Left lobe of liver (tissue), 2 donors: Measurements from ENCODE around the gene SMYD3. TPM values are rescaled to one million over a fixed set of nuclear protein-coding genes. Genes with fewer than 3 reads are reported as not detected.

ENCODE experiments used
- ATAC-seq: fragments of 200-7000 bp; cut with Tn5 transposase; one replicate; pipeline ENCODE4 v1.9.1; 2020; ENCODE audit warnings: mild to moderate bottlenecking, moderate library complexity
- DNase-seq: peaks from one replicate; pipeline ENCODE4 v3.0.0-alpha.2; 2020; ENCODE audit warnings: low spot score
- total RNA-seq: library from RNA; stranded (reverse); gene quantifications from one replicate; pipeline ENCODE4 v1.2.1, GENCODE V29; 2021
- donor health status: DM: no; HTN: no; CAD: no; lungs with moderate emphysema.
- donor health status: DM: no; HTN: yes; CAD: no.

The SMYD3 gene
- total RNA-seq, 1 donor from 2014 or later = 6.7 TPM

DNA sequence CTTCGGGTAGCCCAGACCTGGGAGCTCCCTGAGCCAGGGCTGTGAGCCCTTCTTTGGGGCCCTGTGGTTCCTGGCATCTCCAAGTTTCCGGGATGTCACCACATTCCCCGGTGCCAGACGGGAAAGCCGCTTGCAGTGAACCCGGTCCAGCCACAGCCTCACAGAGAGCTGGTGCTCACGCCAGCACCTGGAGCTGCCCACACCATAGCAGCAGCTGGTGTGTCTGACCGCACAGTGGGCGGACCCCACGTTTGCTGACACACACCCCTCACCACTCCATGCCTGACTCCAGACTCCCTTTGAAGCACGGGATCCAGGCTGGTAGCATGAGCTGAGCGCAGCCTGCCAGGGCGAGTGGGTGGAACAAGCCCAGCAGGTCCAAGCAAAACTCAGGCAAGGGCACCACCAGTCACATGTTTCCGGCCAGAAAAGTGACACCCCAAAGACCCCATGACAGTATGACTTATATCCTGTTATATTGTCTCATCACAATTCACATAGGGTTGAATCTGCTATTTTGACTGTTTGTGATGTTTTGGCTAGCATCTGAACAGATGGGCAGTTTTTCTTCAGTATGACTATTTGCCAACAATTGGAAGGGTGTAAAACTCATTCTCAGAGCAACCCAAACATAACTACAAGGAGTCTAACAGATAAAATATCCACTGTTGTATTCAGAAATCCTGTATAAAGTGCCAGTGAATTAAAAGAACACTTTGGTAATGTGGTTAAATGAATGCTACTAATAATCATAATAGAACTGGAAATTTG is 285.4 kb downstream of the SMYD3 start:
- ATAC-seq = no peak
- DNase-seq = no peak

DNA sequence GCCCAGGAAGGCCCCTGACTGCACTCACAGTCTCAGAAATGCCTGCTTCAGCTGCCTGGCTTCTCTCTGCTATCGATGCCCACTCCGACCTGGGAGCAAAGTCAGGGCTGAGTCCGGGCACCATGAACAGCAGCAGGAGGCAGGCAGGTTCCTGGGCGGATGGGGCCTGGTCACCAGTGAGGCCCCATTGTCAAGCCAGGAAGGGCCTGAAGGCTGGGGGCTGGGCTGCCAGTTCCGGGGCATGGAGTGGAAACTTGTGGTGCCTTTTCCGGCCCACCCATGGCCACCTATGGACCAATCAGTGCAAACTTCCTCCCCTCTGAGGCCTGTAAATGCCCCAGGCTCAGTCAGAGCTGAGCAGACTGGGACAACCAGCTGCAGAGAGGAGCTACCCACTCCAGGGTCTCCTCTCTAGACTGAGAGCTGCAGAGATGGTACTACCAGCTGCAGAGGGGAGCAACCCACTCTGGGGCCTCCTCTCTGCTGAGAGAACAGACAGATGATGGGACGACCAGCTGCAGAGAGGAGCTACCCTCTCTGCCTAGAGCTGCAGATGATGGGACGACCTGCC is 286.5 kb downstream of the SMYD3 start:
- DNase-seq (no peak), ATAC-seq (no peak)

DNA sequence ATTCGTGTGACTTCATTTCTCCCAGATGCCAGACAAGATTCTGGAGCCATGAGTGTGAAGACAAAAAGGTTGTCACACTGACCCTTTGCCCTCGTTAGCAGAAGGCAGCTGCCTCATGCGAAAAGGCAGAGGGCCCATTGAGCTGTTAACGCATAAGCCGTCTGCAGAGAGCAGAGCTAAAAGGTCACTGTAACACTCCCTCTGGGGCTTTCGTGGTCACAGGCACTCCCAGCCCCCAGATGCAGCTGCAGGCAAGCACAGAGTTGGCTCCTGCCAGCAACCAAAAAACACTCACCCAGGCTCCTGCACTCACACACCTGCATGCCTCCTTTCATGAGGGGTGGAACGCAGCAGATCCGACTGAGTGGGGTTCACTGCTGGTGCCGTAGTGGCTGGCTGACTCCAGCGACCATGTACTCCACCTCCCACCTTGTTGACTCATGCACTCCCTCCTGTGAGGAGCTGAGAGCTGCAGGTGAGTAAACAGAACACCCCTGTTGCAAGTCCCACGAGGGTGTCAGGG is 287.5 kb downstream of the SMYD3 start:
- ATAC-seq = no peak

DNA sequence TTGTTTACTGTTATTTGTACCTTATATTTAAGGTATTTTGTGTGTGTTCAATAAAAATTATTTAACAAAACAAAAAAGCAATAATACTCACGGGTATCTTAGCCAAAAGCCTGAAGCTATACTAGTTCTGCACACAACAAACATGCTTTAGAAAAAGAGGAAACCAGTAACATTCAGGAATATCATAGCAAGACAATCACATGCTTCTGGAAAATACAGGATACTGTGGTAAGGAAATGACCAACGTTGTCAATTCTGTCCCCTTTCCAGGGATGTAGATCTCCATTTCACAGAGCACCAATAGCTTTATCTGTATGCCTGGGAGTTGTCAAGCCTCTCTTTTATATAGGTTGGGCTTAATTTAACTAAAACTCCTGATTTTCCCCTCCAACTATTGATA is 288.4 kb downstream of the SMYD3 start:
- DNase-seq = no peak
- no peak for ATAC-seq

More for the DNA sequence above, 287.5 kb downstream of the SMYD3 start:
- no peak for DNase-seq

DNA sequence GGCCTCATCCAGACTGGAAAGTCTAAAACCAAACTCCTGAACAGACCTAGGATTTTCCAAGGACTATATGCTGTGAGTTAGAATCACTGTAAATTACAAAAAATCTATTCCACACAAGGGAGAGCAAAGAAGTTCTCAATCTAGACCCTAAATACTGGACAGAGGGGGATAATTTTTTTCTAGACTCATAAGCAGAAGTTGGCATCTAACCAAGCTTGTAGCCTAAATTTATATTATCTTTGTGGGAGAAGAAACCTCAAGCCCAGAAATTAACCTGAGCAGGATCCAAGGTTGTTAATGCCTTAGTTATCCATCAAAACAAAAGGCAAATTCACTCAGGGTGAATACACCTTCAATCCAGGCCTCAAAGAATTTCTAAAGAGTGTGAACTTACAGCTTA is 290.2 kb downstream of the SMYD3 start:
- ATAC-seq (no peak), DNase-seq (no peak)

- DNase-seq = no peak
- ATAC-seq = no peak
Measured at GRCh38 chr1:246215510-246215903, 291.6 kb downstream of the SMYD3 start.

DNA sequence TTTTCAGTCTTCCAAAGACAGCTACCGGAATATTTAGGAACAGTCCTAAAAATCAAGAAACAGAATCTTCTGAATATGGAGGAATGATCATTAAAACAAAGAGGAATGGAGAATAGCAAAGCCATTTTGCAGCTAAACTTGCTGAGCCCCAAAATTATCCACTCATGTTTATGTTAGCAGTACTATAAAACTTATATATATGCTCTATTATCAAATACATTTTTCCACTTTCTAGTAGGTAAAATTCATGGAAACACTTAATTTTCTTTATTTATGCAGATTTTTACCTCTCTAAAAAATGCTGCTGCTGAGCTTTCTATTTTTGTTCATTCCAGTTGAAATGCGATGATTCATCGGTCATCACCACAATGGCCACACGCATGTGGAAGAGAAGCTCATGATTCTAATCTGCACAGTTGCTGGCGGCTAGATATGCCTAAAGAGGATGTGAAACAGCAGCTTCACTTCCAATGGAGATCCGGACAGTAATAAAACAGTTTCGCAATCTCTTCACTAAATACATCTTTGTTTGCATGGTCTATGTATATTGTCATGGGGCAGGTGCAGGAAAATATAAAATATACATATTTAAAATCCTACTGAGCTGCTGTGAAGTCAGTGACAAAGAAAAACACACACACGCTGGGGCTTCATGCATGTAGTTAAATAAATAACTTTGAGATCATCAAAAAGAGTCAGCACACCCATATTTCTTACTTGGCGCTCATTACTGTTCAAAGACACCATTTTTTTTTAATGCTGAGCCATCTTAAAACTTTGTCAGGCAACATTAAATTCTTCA is 292.2 kb downstream of the SMYD3 start:
- DNase-seq (no peak), ATAC-seq (peak; percentile 56)

- ATAC-seq = no peak
- DNase-seq = no peak
Measured at GRCh38 chr1:246213947-246214346, 293.1 kb downstream of the SMYD3 start.

GRCh38 chr1:246213502-246213901 is 293.6 kb downstream of the SMYD3 start:
- no peak for DNase-seq
- no peak for ATAC-seq

DNA sequence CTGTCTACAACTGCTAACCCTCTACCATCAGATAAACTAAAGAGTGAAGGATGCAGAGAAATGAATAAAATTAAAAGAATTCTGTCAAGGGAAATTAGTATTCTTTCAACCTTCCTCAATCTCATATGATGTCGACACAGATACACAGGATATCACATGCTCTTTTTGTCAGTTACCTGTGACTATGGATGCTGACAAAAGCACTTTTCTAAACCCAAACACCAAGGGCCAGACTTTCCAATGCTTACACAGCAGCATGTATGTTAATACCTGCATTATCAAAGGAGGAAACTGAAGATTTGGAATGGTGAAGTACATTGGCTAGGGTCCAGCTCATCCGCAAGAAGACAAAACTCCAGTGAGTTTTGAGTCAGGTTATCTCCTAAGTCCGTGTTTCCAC is 294.0 kb downstream of the SMYD3 start:
- no peak for DNase-seq
- ATAC-seq = no peak

GRCh38 chr1:246212013-246212412 is 295.1 kb downstream of the SMYD3 start:
- ATAC-seq (no peak), DNase-seq (no peak)

- ATAC-seq (no peak), DNase-seq (no peak)
Measured at GRCh38 chr1:246210756-246211155, 296.3 kb downstream of the SMYD3 start.

DNA sequence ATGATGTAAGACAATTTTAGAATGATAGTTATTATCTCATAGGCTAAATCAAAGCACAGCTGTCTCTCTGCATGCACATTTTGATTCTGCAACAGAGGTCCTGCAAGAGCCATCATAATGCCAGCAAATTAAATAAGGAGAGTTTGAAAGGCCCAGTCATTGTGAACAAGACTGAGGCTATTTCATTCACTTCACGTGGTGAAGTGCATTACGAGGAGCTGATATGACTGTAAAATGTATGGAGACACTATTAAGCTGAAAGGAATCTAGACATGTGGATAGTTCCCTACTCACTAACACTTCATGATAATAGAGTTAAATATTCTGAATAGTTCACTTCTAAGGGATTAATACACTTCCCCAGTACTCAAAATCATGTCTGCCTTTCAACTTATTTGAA is 299.0 kb downstream of the SMYD3 start:
- ATAC-seq (no peak), DNase-seq (no peak)

DNA sequence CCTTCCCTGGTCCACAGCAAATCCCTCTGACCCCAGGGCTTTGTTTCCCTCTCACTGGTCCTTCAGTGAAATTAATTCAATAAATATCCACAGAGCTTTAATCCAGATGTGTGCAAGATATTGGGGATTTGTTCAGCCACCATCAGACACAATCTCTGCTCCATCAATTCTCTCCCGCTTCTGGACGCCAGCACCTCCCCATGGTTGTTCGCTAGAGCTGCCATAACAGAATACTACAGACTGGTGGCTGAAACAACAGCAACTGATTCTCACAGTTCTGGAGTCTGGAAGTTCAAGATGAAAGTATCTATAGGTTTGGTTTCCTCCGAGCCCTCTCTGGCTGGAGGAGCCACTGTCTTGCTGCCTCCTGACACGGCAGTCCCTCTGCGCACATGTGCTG is 303.9 kb downstream of the SMYD3 start:
- ATAC-seq = no peak
- no peak for DNase-seq

- ATAC-seq = no peak
- no peak for DNase-seq
Measured at GRCh38 chr1:246200738-246201137, 306.3 kb downstream of the SMYD3 start.

GRCh38 chr1:246200225-246200624 is 306.9 kb downstream of the SMYD3 start:
- no peak for DNase-seq
- ATAC-seq = no peak

GRCh38 chr1:246199086-246199645 is 307.9 kb downstream of the SMYD3 start:
- ATAC-seq (no peak), DNase-seq (no peak)

DNA sequence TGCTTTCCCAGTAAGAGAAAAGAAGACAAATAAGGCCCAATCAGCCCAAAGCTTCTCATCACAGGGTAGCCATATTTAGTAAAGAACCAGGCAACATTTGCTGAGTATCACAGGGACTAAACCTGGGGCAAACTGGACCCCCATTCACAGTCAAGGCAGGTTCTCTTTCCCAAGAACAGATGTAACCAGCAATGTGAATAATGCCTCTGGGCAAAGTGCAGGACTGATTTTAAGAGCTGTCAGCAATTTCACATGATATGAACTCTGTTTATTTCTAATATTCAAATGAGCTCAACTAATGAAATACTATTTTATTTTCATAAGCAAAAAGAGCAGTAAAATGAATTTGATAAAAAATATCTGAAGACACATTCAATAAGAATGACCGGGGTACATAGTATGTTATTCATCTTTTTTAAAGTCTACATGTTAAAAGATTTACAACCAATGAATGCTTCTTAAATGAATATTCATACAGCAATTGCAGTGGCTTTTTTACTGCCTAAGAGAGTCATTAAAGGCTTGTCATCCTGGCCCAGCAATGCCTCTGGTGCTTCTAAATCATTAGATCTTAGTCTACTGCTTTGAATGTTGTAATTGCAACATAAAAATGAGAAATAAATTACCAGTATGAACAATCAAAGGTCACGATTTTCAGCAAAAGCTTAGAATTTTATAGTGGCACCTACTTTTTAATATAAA is 308.8 kb downstream of the SMYD3 start:
- ATAC-seq = no peak
- no peak for DNase-seq

- ATAC-seq (no peak), DNase-seq (no peak)
Measured at GRCh38 chr1:246197076-246197475, 310.0 kb downstream of the SMYD3 start.

- no peak for DNase-seq
- ATAC-seq = no peak
Measured at GRCh38 chr1:246195296-246195695, 311.8 kb downstream of the SMYD3 start.

DNA sequence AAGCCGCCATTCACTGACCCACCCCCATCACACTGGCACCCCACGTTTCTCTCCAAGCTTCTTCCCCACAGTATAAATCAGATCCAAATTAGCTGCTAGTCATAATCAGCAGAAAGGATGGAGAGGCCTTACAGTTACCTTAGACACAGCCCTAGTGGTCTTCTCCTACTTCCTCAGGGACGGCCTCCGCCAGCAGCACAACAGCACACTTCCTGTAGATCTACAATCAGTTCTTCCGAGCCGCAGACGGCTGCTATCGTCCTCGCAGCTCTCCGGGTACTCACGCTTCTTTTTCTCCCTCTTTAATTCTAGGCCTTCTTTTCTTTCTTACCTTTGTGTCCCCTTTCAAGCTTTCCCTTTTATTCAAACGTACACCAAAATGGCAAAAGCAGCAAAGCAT is 313.5 kb downstream of the SMYD3 start:
- no peak for ATAC-seq

More for the DNA sequence above, 313.5 kb downstream of the SMYD3 start:
- DNase-seq = no peak
